HFF-Myc (cell line): ENCODE results near the gene TSKU.
A peak's percentile ranks its signal among the peaks of the same experiment; 100 is the strongest.

Source experiments
- DNase-seq: peaks from one replicate; pipeline ENCODE4 v3.0.0-alpha.2; 2011; ENCODE audit warnings: low read depth; ENCODE audit errors: extremely low read depth
- H3K4me3 ChIP-seq: replicated peaks from 2 replicates; pipeline ENCODE4 v1.5.1; 2011; ENCODE audit warnings: low read depth, mild to moderate bottlenecking, control low read depth, low read length
- CTCF ChIP-seq: IDR thresholded peaks from 2 replicates; pipeline ENCODE4 v1.5.1; 2012; ENCODE audit warnings: mild to moderate bottlenecking, low read depth, low read length, control low read depth; ENCODE audit errors: missing control alignments

TSKU gene

GRCh38 chr11:76783896-76784813 is 999 bp downstream of the TSKU start:
- no peak for DNase-seq
- TF ChIP-seq CTCF, result no peak
- peak overlapping the region; percentile 87 for H3K4me3 ChIP-seq

GRCh38 chr11:76785513-76785912 is 2.4 kb downstream of the TSKU start:
- no peak for DNase-seq
- H3K4me3 ChIP-seq, result peak overlapping the region; percentile 87
- no peak for TF ChIP-seq CTCF

GRCh38 chr11:76786016-76786415 is 2.9 kb downstream of the TSKU start:
- H3K4me3 ChIP-seq, result peak overlapping the region; percentile 87
- no peak for TF ChIP-seq CTCF
- no peak for DNase-seq

- no peak for DNase-seq
- TF ChIP-seq CTCF, result no peak
- H3K4me3 ChIP-seq, result no peak overlapping the region
Measured at GRCh38 chr11:76786441-76787014, 3.4 kb downstream of the TSKU start.

- no peak for TF ChIP-seq CTCF
- 0 out of 2 replicates have a peak overlapping the region, but pooled peaks have one; percentile 1 for H3K4me3 ChIP-seq
- no peak for DNase-seq
Measured at GRCh38 chr11:76787271-76787670, 4.1 kb downstream of the TSKU start.

- H3K4me3 ChIP-seq, result no peak overlapping the region
- no peak for TF ChIP-seq CTCF
- no peak for DNase-seq
Measured at GRCh38 chr11:76787911-76788596, 4.9 kb downstream of the TSKU start.
